ENCODE measurements around the gene PTGES2.
"Not testable (repeated sequence)": the region's sequence is repeated elsewhere in the genome, so short reads cannot be mapped to it uniquely, and the experiment has no call there.

The PTGES2 gene

DNA sequence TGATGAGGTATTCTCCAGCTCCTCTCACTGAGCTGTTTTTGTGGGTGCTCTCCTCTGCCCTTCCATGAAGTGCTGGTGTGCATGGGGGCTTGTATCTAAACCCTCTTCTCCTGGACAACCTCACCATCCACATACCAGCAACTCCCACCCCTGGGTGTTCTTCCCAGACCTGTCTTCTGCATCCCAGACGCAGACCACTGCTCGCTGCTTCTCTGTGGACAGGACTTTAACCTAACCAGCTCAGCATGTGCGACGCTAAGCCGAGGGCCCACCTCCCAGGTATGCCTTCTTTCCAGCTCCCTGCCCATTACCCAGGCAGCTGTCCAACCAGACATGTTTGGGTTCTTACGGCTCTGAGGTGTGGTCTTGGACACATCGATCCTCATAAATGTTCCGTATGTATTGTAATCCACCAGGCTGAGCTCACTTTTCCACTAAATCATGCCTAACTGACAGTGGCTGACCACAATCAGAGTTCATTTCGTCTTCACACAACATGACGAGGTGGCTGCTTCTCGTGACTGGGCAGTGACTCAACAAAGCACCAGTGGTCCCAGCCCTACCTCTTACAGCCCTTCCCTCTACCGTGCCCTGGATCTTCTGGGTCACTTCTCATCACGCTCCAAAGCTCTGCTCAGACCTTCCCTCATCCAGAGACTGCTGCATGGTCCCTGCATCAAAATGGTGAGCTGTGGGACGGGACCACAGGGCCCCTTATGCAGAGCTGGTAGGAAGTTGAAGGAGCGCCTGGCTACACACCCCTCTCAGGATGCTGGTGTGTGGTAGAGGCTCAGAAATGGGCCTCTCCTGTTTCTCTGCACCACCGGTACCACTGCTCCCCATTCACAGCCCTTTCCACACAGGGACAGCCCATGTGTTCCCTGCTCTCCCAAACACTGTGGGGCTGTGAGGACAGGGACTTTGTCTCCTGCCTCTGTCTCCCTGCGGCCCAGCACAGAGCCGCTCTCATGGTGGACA, 9.6 kb upstream of the PTGES2 start:
- DNase-seq = no peak

DNA sequence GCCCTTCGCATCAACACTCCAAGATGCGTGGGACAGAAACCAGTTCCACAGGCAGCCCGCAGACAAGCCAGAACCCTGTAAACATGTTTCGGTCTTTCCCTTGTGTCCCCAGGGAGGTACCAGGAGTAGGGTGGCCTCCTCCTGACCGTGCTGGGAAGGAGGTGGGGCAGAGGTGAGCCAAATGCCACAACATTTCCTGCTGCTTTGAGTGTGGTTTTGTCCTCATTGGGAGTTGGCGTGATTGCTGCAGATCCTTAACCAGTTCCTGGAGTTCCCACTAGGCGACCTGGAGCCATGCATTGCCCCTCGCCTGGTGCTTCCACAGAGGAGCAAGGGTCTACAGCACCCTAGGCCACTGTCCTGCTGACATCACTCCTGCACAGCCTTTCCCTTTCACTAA, 8.0 kb upstream of the PTGES2 start:
- not testable (repeated sequence) for DNase-seq

DNA sequence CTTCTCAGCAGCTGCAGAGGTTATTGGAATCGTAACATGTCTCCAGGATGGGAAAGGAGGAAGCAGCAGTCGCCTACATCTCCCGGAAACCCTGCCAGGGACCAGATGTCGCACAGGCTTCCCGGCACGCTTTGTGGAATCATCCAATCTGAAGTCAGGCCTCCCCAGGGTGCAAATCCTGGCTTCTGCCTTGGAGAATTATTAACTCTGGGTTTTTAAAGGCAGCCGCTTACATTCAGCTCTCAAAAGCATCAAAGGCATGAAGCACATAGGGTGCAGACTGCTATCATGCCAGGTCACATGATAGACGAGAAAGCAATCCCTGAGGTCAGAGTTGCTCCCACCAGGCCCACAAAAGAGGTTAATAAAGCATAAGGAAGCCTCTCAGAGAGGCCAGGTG, 4.6 kb upstream of the PTGES2 start:
- not testable (repeated sequence) for DNase-seq

DNA sequence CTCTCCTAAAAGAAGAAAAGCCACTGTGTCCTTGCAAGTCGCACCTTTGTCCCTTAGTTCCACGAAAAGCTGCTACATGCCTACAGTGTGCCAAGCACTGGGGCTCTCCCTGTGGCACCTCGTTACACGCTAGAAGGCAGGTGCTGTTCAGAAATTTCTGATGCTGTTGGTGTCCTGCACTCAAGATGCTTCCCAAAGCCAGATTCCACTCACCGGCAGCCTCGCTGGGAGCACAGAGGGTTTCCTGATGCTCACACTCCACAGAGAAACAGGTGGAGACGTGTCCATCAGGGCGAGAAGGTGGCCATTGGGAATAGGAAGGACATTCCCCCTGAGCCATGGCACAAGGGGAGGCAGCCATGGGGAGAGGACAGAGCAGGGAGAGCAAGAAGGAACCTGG, 3.8 kb upstream of the PTGES2 start:
- DNase-seq = not testable (repeated sequence)

DNA sequence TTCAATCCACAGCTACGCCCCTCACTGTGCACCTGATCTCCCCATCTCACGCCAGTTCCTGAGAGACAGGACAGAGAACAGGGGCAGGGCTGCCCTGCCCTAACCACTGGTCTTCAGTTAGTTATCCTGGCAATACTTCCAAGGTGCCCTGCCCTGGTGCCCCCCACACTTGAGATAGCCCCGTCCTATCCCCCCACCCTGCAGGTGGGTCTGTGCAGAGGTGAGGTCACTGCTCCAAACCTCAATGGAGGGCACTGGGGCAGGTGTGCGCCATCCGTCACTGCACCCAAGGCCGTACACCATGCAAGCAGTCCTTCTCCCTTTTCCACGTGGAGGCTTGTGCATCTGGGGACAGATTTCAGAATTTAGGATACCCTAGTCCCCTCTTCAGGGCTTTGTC, 3.1 kb upstream of the PTGES2 start:
- not testable (repeated sequence) for DNase-seq

DNA sequence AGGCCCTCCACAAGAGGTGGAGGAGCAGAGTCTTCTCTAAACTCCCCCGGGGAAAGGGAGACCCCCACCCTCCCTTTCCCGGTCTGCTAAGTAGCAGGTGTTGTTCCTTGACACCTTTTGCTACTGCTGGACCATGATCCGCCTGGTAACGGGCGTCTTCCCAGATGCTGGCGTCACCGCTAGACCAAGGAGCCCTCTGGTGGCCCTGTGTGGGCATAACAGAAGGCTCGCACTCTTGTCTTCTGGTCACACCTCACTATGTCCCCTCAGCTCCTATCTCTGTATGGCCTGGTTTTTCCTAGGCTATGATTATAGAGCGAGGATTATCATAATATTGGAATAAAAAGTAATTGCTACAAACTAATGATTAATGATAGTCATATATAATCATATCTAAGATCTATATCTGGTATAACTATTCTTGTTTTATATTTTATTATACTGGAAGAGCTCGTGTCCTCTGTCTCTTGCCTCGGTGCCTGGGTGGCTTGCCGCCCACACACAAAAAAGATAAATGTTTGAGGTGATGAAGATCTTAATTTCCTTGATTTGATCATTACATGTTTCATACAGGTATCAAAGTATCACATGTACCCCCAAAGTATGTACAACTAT, 2.6 kb upstream of the PTGES2 start:
- peak; percentile 35 for DNase-seq

DNA sequence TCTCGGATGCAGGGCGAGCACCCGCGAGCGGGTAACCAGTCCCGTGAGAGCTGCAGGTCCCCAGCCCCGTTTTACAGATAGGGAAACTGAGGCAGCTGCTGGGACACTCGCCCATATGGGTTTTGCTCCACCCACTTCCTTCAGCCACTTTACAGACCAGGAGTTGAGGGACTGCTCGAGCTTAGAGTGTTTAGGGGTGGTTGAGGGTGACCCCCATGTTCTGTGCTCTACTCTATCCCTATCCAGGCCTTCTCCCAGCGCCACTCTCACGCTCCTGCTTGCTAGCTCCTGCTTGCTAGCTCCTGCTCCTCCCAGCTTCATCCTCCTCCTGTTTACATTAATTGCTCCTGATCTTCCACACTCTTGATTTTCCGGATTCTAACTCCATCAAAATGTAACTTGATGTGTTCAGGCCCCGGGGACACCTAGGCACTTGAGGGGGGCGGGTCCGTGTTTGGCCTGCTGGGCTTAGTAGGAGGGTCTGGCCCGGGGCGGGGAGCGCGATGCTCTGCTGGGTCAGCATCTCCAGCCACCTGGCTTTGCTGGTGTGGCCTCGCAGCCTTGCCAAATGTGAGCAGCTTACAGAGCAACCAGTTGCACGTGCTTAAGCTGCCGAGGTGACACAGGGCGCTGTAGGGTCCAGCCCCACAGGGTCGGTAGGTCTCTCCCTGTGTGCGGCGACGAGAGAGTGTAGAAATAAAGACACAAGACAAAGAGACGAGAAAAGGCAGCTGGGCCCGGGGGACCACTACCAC, 1.5 kb upstream of the PTGES2 start:
- no peak for DNase-seq

DNA sequence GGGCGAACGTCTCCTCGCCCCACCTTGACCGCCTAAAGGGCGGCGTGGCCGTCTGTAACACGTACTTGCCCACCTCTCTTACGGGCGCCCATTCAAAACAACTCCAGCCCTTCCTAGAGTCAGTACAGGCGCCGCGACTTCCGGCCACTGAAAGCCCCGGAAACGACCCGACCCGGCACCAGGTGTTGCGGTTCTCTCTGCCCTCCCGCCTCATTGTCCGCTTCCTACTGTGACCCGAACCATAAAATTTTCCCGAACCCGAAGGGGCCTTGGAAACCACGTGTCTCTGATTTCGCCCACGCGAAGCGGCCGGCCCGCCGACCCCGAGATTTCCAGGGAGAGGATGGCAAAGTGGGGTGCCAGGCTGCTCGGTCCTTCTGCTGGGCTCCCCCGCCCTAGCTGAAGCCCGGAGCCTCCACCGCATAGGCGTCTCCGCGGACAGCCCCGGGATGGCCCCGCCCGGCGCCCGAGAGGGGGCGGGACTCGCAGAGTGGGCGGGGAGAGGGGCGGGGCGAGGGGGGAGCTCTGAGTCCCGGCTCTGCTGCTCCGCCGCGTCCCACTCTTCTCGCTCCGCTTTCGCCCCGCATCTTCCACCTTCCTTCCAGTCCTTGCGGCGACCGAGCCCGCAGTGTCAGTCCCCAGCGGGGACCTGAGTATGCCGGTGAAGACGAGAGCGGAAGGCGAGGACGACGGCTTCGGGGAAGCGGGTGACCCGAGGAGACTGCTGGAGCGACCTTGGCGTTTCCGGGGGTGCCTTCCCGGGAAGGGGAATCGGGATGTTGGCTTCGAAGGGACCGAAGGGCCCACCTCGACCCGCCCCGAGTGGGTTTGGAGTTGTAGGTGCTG, 684 bp upstream of the PTGES2 start:
- peak; percentile 89 for DNase-seq

DNA sequence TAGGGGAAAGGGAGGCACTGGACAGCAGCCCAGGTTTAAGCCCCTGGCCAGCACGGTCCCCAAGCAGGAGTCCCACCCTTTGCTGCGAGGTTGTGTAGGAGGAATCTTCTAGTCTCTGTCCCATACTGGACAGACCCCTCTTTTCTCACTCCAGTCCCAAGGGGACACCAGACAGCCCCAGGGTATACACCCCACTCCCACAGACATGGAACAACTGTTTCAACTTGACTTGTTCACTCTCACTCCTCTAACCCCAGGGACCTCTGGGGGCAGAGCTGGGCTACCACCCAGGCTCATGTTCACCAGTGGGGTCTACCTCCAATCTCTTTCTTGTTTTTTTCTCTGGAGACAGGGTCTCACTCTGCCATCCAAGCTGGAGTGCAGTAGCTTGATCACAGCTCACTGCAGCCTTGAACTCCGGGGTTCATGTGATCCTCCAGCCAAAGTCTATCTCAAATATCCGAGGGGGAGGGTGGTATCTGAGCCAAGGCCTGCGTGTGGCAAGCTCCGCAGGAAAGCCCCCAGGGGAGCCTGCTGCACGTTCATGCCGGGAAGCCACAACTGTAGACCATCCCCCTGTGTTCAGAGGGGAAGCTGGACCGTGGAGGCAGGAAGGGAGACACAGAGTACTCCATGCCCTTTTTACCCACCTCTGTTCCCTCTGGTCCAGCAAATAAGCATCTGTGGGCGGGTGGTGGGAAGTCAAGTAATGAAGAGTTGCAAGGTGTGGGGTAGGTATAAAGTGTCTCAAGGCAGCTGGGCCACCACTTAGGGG, 1.8 kb downstream of the PTGES2 start:
- no peak for DNase-seq

DNA sequence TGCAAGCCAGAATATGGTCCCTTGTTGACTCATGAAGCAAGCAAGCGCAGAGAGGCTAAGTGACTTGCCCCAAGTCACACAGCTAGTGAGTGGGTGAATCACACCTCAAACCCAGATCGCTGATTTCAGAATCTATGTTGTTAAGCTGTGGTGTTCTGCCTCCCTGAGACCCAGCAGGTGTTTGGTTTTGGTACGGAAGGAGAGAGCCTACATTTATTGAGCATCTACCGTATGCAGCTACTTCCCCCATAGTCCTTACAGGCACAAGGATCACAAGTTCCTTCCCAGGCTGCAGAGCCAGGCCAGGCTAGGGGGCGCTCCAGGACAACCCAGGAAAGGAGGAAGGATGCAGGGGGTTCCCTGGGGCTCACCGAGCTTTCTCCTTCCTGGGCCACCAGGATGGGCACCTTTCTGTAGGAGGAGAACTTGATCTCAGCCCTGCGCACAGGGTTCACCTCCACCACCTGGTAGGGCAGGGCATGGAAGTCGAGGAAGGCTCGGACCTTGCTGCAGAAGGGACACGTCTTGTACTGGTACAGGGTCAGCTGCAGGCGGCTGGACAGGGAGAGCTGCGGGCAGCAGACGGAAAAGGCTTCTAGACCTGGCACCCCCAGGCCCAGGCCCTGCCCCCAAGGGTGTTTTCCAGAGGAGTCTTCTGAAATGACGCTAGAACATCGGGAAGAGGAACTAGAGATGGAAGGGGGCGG, 2.5 kb downstream of the PTGES2 start:
- no peak for DNase-seq

DNA sequence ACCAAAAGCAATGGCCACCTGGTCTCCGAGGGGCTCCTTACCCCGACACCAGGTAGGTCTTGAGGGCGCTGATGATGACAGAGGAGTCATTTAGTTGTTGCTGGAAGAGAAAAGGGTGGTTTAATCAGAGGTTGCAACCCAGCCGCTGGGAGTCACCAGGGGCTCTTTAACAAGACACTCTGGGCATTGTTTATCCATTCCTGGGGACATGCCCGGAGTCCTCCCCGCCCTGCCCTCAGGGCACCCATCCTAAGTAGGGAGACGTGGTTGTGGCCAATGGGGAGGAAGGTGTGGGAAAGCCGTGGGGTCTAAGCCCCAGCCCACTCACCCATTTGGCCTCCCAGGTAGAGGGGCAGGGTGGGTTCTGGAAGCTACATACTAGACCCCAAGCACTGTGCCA, 3.1 kb downstream of the PTGES2 start:
- no peak for DNase-seq

DNA sequence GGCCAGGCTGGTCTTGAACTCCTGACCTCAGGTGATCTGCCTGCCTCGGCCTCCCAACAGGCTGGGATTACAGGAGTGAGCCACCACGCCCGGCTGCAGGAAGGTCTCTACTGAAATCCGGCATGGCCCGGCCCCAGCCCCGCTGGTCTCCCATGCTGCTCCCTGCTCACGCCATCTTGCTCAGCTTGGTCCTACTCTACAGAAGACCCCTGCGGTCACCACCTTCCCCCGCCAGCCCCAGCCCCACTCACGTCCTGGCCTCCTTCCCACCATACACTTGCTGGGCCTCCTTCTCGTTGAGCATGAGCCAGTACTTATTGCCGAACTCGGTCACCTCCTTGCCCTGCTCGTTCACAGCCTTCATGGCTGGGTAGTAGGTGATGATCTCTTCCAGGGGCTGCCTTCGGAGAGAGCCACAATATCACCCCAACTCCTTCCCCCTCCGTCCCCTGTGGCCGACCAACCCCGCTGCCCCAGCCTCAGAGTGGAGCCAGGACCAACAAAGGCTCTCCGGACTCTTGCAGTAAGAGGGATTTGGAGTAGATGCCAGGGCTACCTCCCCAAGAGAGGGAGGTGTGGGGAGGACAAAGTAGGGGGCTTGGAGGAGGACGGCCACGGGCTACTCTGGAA, 4.0 kb downstream of the PTGES2 start:
- no peak for DNase-seq

DNA sequence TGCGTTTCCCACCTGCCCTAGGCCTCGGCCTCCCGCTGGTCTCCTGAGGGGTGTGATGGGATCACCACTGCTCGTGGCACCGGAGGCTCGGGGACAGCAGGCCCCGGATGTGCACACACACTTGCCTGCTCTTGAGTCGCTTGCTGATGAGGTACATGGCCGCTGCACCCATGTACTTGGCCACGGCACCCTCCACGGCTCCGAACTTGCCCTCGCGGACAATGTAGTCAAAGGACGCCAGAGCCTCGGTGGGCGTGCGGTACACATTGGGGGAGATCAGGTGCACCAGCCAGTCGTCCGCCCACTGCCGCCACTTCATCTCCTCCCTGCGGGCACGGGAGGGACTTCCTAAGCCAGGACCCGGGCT, 4.7 kb downstream of the PTGES2 start:
- DNase-seq = no peak

DNA sequence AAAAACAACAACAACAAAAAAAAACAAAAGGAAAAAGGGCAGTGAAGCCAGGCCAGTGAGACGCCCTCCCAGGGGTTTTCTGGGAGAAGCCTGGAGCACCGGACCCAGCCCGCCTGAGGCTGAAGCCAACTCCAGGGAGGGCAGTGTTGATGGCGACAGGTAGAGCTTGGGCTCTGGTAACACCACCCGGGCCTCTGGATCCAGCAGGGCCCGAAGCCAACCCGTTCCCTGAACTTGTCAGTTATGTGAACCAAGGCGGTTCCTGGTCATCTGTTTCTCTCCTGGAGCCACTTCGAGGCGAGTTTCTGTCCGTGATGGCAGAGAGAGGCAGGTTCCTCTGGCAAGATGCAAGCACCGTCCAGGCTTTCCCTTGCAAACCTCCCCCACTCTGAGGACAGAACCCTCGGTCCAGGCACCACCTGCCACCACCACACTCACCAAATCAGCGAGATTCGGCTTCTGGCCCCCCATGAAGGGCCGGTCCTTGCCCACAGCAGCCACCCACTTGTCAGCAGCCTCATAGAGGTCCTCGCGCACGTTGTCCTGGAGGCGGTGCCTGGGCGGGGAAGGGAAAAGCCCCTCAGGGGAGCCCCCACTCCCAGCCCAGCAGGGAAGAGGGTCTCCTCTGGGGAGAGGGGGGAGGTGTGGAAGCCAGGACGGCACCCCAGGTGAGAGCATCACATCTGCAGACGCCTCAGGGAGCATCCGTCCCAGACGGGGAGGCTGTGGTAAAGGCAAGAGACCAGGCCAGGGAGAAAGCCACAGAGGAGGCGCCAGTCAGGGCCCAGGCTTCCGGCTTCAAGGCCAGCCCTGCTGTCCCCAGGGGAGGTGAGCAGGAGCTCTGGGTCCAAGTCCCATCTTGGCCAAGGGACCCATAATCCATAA, 5.4 kb downstream of the PTGES2 start:
- DNase-seq = no peak

DNA sequence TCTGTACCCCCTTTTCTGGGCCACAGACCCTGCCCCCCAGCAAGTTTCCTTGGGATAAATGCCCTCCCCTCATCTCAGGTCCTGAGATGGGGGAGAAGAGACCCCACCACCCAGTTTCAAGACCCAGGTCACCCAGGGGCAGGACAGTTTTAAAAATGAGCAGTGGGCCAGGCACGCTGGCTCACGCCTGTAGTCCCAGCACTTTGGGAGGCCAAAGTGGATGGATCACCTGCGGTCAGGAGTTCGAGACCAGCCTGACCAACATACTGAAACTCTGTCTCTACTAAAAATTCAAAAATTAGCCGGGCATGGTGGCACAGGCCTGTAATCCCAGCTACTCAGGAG, 6.1 kb downstream of the PTGES2 start:
- DNase-seq = no peak

DNA sequence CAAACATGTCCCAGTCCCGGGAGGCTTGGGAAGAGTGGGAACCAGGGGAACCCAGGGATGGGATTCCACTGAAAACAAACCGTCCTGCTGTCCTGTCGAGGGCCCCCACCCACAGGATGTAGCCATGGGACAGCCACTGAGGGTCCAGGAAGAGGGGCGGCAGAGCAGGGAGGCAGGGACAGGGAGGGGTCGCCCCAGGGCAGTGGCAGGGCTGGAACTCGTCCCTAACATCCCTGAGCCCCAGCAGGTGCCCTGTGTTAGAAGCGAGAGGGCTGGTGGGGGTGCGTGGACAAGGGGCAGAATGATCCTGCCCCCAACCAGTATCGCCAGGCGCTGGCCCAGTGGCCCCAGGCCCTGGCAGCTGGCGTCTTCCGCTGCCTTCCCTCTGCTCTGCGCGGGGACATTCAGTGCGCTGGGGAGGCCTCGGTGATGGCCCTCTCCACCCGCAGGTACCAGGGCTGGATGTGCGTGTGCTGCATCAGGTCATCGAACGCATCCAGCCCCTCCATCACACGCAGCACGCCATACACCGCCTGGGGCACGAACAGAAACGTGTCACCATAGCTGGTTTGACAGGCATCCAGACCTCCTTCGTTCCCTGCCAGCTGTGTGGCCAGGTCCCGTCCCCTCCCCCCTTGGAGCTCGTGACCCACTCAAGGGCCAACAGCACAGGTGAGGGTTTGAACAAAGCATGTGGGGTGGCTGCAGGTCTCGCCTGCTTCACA, 6.6 kb downstream of the PTGES2 start:
- no peak for DNase-seq

DNA sequence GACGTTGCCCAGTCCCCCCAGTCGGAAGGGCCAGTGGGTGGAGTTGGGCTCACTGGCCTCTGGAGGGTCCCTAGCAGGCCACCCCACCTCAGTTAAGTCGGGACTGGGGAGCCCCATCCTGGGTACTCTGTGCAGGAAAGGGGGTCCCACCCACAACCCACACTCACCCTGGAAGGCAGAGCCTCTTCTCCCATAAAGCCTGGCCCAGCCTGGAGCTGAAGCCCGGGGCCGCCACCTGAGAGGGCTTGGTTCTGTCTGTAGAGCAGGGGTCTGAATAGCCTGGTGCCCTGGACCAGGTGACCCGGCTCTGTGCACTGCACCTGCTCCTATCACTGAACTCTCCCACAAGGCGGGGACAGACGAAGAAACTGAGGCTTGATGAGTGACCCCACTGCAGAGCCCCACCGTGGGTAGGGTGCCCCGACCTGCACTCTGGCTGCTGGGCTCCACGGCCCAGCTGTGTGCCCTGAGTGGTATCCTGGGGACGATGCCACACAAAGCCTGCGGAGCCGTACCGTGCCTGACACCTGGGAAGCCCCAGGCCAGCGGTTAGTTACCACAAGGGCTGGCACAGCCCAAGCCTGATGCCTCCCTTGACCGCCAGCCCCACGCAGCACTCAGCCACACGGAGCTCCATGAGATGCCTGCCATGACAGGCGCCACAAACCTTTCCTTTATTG, 7.3 kb downstream of the PTGES2 start:
- no peak for DNase-seq

DNA sequence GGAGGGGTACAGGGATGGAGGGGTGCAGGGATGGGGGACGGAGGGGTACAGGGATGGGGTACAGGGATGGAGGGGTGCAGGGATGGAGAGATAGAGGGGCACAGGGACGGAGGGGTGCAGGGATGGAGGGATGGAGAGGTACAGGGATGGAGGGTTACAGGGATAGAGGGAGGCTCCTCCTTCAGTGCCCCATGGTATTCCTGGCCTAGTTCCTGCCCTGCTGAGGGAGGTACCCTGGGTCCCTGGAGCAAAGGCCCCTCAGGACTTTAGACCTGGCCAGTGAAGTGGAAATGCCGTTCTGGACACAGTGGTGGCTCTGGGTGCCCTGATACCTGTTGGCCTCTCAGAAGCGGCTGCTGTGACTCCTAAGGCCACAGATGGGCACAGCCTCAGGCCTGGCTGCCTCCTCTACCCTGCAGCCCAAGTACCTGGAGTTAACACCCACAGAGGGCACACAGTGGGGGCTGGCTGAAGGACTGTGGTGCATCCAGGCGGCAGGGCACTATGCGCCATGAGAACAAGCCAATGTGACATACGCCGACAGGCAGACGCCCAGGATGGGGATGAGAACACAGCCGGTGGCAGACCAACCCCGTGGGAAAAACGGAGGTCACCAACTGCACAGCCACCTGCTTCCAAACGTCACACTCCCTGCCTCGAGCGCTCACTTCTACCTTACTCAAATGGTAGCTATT, 8.4 kb downstream of the PTGES2 start:
- DNase-seq = no peak
